Right lobe of liver (tissue), 4 donors: ENCODE data around the gene ANKAR.

Source experiments
- POLR2A ChIP-seq: fragments of 450-650 bp; IDR thresholded peaks from one replicate; pipeline ENCODE4 v1.6.1; 2017; ENCODE audit warnings: antibody characterized with exemption, mild to moderate bottlenecking
- TF ChIP-seq, protein P1 (sequence below), 4 donors: fragments of 200-600 bp in 3 of 4; fragments of 450-650 bp in 1 of 4; IDR thresholded peaks; one replicate each; pipeline versions ENCODE4 v1.5.1 to v1.8.0; 2016 to 2022; ENCODE audit warnings: antibody characterized with exemption in 4 of 4, mild to moderate bottlenecking in 2 of 4
- donor health status: DM: no; HTN: no; CAD: no.
- donor health status: DM: no; HTN: no; CAD: no.
- donor health status: DM: no; HTN: yes; CAD: no.

DNA sequence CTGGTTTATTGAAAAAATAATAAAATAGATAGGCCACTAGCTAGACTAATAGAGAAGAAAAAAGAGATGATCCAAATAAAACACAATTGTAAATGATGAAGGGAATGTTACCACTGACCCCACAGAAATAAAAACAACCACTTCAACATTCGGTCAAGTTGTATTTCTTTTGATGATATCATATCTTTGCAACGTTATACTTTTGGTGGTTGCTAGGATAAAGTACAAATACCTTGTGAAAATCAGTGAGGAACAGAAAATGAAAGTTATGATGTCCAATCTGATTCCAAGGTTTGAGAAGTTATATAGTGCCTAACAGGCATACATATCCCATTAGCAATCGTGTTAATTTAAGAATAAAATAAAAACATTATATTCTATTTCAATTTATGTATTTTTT is 19.8 kb upstream of the ANKAR start:
- TF ChIP-seq, protein P1, sequence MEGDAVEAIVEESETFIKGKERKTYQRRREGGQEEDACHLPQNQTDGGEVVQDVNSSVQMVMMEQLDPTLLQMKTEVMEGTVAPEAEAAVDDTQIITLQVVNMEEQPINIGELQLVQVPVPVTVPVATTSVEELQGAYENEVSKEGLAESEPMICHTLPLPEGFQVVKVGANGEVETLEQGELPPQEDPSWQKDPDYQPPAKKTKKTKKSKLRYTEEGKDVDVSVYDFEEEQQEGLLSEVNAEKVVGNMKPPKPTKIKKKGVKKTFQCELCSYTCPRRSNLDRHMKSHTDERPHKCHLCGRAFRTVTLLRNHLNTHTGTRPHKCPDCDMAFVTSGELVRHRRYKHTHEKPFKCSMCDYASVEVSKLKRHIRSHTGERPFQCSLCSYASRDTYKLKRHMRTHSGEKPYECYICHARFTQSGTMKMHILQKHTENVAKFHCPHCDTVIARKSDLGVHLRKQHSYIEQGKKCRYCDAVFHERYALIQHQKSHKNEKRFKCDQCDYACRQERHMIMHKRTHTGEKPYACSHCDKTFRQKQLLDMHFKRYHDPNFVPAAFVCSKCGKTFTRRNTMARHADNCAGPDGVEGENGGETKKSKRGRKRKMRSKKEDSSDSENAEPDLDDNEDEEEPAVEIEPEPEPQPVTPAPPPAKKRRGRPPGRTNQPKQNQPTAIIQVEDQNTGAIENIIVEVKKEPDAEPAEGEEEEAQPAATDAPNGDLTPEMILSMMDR (IDR thresholded peaks at IDR 0.05), result no peak
- TF ChIP-seq POLR2A, result no peak
